OCI-LY3 (cell line): ENCODE data around the gene BANK1.

Source experiments
- EZH2phosphoT487 ChIP-seq: fragments of 200-600 bp; shearing (Covaris generic); IDR thresholded peaks from 2 replicates; pipeline ENCODE4 v1.6.1; 2018; ENCODE audit warnings: antibody characterized with exemption, mixed run types, low read depth
- TF ChIP-seq, protein P1 (sequence below): fragments of 200-600, 300-600 bp; sonication (generic); IDR thresholded peaks from 2 replicates; pipeline ENCODE4 v1.5.1; 2014; ENCODE audit warnings: antibody characterized with exemption, low read length, low read depth

DNA sequence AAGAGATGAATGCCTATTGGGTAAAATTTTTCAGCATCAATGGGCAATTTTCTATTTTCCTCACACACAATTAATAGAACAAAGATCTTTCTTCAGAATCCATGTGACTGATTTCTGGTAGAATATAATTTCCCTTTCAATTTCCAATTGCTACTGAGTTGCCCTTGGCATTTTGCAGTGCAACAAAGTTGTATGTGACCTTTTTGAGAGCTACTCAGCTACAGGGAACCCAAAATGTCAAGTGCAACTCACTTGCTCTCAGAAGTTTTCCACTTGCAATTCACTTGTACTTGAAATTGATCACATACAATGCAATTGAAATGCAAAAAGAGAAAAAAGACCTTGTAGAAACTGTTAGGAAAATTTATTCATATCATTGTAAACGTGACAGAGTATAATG, 245.5 kb downstream of the BANK1 start:
- TF ChIP-seq, protein P1, sequence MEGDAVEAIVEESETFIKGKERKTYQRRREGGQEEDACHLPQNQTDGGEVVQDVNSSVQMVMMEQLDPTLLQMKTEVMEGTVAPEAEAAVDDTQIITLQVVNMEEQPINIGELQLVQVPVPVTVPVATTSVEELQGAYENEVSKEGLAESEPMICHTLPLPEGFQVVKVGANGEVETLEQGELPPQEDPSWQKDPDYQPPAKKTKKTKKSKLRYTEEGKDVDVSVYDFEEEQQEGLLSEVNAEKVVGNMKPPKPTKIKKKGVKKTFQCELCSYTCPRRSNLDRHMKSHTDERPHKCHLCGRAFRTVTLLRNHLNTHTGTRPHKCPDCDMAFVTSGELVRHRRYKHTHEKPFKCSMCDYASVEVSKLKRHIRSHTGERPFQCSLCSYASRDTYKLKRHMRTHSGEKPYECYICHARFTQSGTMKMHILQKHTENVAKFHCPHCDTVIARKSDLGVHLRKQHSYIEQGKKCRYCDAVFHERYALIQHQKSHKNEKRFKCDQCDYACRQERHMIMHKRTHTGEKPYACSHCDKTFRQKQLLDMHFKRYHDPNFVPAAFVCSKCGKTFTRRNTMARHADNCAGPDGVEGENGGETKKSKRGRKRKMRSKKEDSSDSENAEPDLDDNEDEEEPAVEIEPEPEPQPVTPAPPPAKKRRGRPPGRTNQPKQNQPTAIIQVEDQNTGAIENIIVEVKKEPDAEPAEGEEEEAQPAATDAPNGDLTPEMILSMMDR = no peak
- no peak for TF ChIP-seq EZH2phosphoT487
